Prostate gland (tissue), 2 donors: Measurements from ENCODE around the gene DMAP1.

Experiments used
- CTCF ChIP-seq, 4 experiments: fragments of 200-600 bp in 2 of 4; fragments of 450-650 bp in 2 of 4; sonication (generic) in 2 of 4; IDR thresholded peaks; 1 replicate in 3 of 4; 2 replicates in 1 of 4; pipeline ENCODE4 v1.5.1; 2016 to 2019; ENCODE audit warnings: antibody characterized with exemption in 4 of 4, mild to moderate bottlenecking in 2 of 4, moderate library complexity in 2 of 4
- POLR2AphosphoS5 ChIP-seq: sonication (generic); formaldehyde crosslinking; IDR thresholded peaks from one replicate; pipeline ENCODE4 v1.6.1; 2017; ENCODE audit warnings: antibody characterized with exemption

- TF ChIP-seq POLR2AphosphoS5 (no peak), CTCF (IDR thresholded peaks at IDR 0.05) (no peak)
Measured at GRCh38 chr1:44228218-44228617, 14.9 kb downstream of the DMAP1 start.
